Right ventricle myocardium inferior (tissue), 1 donor: ENCODE data around the gene ATAD5. TPM values are rescaled to one million over a fixed set of nuclear protein-coding genes. Genes with fewer than 3 reads are reported as not detected.
A peak's percentile ranks its signal among the peaks of the same experiment; 100 is the strongest.
"Not testable (repeated sequence)": the region's sequence is repeated elsewhere in the genome, so short reads cannot be mapped to it uniquely, and the experiment has no call there.

Source experiments
- ATAC-seq: fragments of 200-7000 bp; cut with Tn5 transposase; one replicate; pipeline ENCODE4 v1.9.1; 2020; ENCODE audit warnings: mild to moderate bottlenecking, moderate library complexity
- DNase-seq: peaks from one replicate; pipeline ENCODE4 v3.0.0; 2021; ENCODE audit errors: missing footprints
- intact Hi-C: fragments of 100-400 bp; cut with DNase I; formaldehyde crosslinking; loops from one replicate; pipeline ENCODE4 v1.11.0; 2022
- total RNA-seq: library from RNA; stranded (reverse); fragmentation: NEBNext Ultra II Directional; extraction: Animal tissue kit (Norgen Biotek cat#: 25700); gene quantifications from one replicate; pipeline ENCODE4 v1.2.1, GENCODE V29; 2021
- donor health status: DM: no; HTN: yes; CAD: no; lungs with severe emphysema.

The ATAD5 gene
- total RNA-seq, 1 donor from 2014 or later, result 0.65 TPM

DNA sequence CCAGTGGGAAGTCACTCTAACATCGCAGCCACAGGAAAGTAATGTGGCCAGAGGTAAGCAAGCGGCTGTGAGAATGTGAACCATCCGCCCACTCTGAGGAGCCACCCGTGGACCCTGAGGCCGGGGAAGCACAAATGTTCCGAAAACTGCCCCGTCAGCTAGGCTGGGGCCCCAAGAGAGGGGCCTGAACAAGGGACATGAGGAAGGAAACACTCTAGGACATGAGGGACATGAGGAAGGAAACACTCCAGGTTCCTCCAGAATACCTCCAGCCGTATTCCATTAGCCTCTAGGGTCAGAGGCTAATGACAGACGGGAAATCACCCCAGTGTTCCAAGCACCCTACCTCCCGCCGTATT lies 74.0 kb downstream of the ATAD5 start:
- intact Hi-C loops, result loop anchor here (1.0 kb wide), 1 partner anchor 66 kb away; the partner anchor contains the start of gene RNF135
- peak; percentile 45 for ATAC-seq
- no peak for DNase-seq

DNA sequence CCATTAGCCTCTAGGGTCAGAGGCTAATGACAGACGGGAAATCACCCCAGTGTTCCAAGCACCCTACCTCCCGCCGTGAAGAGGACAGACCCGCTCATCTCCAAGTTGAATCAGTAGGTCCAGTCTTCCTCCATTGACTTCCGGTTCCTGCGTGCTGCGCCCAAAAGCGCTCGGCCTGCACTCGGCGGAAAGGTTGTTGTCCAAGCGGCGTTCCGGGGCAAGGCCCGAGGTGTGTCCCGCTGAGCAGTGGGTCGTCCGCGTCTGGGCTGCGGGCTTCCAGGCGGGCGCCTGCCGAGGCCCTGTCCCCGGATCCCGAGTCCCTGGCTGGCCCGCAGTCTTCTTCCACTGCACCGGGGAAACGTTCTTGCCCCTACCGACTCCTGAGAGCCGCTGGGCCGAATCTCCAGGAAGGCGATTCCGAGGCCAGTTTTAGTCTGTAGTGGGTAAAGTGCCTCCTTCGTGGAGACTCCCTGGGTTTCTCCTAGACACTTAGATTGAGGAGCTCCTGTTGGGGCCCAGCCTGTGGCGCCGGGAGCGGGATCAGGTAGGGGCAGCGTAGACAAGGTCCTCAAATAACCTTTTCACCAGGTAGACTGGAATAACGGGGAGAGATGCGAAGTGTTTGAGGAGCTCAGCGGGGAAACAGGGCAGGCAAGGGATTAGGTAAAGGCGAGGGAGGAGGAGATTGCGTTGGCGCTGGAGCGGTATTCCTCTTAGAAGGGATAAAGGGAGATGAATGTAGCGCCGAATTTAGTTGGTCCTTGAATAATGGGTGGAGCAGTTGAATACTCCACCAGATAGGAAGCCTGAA lies 74.5 kb downstream of the ATAD5 start, which contains the start of gene TEFM:
Gene TEFM (minus strand): TSS at position 138 of the 811 bp plus-strand sequence. CDS start 40 bp downstream, at position 98.
- ATAC-seq, result peak; percentile 99
- intact Hi-C loops, result loop anchor here (1.0 kb wide), 1 partner anchor 65 kb away; the partner anchor contains the start of gene RNF135
- DNase-seq, result peak; percentile 94

DNA sequence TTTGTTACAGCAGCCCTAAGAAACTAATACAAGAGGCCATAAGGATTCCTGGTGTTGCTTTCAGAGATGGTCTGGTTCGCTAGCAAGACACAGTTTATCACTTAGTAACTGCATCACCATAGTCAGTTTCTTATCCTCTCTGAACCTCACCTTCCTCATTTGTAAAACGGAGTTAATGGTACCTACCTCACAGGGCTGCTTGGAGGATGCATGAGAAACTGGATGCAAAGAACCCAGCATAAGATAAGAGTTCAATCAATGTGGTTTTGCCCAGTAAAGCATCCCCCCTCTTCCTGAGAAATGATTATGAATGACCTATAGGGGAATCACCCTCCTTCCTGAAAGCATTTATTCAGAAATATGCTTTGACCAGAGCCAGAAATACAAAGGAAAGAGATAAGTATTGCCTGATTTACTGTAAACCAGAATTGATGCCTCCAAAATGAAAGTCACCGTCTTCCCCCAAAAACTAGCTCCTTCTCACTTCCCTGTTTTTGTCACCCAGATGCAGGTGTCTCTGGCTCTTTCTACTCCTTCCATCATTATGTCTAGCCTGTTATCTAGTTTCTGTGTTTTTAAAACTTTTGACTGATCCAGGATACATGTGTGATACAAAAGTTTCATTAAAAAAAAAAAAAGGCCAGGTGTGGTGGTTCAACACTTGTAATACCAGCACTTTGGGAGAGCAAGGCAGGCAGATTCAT lies 77.1 kb downstream of the ATAD5 start:
- intact Hi-C loops, result no loop called here
- ATAC-seq, result no peak

DNA sequence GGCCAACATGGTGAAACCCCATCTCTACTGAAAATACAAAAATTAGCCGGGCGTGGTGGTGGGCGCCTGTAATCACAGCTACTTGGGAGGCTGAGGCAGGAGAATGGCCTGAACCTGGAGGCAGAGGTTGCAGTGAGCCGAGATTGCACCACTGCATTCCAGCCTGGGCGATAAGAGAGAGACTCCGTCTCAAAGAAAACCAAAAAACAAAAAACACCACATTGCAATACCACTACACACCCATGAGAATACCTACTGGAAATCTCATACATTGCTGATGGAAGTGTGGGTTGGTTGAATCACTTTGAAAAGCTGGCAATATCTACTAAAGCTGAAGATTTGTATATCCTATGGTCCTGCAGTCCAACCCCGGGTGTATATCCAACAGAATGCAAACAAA lies 78.4 kb downstream of the ATAD5 start:
- intact Hi-C loops, DNase-seq: not testable (repeated sequence)

More for the DNA sequence above, 77.1 kb downstream of the ATAD5 start:
- no peak for DNase-seq

DNA sequence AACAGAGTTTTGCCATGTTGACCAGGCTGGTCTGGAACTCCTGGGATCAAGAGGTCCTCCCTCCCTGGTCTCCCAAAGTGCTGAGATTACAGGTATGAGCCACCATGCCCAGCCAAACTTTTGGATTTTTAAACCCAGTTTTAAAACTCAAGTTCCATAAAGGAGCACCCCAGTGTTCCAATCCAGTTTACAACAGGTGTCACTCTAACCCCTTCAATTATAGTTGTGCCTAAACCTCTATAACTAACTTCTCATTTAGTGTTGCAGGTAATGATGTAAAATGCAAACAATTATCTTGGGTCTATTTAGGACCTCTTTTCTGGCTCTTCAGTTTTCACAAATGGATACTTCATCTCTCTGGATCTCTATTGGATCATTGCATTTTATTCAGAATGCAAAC lies 82.2 kb downstream of the ATAD5 start:
- ATAC-seq, result no peak
- intact Hi-C loops, result no loop called here
- no peak for DNase-seq

More for the DNA sequence above, 78.4 kb downstream of the ATAD5 start:
- ATAC-seq, result not testable (repeated sequence)

DNA sequence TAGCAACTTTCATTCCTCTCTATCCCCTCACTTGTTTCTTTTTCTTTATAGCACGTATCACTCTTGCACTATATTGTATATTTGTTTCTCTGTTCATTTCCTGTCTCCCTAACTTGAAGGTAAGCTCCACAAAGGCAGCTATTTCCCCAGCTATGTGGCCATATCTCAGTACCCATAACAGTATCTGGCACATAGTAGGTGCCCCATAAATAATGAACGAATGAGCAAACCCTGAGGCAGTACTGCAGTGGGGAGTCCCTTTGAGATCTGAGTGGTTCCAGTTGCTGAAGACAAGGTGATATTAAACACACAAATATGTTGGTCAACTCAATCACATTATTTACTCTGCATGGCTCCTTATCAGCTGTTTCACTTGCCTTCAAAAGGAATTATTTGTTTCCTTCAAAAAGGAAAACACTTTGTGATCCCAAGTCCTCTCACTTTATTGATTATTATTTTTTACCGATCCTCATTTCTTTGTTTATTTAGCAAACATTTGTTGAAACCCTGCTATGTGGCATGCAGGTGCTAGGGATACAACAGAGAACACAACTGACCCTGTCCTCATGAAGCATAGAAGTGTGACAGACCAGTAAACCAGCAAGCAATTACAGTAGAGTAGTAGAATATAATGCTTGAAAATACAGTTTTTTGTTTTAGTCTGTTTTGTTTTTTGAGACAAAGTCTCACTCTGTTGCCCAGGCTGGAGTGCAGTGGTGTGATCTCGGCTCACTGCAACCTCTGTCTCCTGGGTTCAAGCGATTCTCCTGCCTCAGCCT lies 84.3 kb downstream of the ATAD5 start:
- ATAC-seq (no peak), DNase-seq (no peak)
- intact Hi-C loops, result no loop called here

DNA sequence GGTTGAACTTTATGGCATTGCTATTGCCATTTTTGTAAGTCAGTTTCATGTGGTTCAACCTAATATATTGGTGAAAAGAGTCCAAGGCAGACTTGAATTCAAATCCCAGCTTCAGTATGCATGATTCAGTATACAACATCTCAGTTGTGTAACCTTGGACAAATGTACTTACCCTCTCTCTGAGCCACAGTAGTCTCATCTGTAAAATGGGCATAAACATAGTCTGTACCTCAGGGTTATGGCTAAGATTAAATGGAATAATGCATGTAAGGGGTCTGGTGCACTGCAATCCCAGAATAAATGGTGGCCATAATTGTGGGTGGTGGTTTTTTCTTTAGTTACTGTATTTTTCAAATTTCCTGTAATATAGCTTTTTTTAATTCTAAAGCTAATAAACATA lies 85.3 kb downstream of the ATAD5 start:
- intact Hi-C loops, result no loop called here
- ATAC-seq, result no peak
- DNase-seq, result no peak

DNA sequence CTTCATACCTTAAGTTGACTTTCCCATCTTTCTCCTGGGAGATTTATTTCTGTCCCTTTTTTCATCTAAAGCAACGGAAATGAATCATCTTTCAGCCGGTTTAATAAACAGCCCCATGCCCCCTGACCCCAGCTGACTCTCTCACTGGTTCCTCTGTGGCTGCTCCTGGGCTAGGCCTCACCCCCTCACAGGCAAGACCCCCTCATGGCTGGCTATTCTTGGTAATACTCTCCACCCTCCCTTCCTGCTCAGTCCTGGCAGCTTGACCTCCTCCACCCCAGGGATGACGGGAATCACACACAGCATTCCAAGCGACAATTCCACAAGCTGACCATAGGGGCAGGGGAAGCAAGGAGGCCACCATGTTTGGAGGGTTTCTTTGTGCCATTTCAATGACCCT lies 88.5 kb downstream of the ATAD5 start:
- intact Hi-C loops, result no loop called here
- DNase-seq, result no peak

DNA sequence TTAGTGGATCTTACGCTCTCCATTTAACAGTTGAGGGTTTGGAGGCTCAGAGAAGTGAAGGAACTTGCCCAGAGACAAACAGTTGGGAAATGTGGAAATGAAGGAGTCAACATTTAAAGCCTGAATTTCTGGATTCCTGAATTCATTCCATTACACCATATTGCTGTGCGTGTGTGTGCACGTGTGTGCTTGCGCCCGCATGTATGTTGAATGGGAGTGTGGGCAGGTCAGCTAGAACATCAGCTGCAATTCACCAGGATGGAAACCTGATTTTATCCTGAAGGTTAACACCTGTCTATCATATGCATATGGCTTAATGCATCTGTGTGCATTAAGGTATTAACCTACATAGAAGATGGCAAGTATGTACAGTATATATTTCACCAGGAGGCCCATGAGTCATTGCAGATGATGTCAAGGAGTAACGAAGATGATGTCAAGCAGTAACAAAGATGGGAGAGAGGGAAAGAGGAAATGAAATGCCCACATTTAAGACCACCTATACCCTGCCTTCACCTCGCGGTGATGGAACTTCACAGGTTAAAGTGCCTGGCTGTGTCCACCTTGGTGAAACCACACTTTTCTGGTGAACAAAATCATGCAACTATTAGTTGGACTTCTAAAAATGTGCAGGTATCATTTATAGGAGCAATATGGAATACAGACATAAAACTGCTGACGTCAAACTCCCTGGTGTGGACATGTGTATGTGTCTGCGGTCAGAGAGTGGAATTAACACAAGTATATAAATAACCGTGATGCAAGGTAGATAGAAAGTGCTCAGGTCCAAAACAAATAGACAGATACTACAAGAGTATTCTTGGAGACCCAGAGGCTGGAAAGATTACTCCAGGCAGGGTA lies 89.1 kb downstream of the ATAD5 start:
- intact Hi-C loops, result no loop called here

More for the DNA sequence above, 88.5 kb downstream of the ATAD5 start:
- ATAC-seq, result no peak

DNA sequence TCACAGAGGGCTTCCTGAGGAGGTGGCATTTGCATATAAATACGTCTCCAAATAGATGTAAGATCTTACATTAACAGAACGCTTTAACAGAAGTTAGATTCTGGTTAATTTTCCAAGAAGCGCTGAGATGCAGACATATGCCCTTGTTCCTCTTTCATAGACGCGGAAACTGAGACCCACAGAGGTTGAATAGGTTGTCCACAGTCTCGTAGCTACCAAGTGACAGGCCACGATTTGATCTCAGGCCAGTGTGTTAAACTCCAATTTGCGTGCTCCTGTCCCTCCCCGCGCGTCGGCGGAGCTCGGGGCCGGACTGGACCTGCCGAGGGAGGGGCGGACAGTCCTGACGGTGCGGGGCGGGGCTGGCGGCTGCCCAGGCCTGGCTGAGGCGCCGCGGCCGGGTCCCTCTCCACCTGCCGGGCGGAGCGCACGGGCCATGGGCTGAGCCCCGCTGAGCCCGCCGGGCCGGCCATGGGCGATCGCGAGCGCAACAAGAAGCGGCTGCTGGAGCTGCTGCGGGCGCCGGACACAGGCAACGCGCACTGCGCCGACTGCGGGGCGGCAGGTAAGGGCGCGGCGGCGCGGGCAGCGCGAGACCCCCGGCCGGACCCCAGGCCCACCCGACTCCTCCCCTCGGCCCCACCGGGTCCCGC lies 89.9 kb downstream of the ATAD5 start, which contains the start of gene ADAP2:
Gene ADAP2 (plus strand): TSS at position 402 of the 653 bp plus-strand sequence. CDS start 70 bp downstream, at position 472.
- peak; percentile 89 for DNase-seq
- intact Hi-C loops, result no loop called here
- ATAC-seq, result peak; percentile 87

More for the DNA sequence above, 89.1 kb downstream of the ATAD5 start:
- DNase-seq (no peak), ATAC-seq (no peak)

DNA sequence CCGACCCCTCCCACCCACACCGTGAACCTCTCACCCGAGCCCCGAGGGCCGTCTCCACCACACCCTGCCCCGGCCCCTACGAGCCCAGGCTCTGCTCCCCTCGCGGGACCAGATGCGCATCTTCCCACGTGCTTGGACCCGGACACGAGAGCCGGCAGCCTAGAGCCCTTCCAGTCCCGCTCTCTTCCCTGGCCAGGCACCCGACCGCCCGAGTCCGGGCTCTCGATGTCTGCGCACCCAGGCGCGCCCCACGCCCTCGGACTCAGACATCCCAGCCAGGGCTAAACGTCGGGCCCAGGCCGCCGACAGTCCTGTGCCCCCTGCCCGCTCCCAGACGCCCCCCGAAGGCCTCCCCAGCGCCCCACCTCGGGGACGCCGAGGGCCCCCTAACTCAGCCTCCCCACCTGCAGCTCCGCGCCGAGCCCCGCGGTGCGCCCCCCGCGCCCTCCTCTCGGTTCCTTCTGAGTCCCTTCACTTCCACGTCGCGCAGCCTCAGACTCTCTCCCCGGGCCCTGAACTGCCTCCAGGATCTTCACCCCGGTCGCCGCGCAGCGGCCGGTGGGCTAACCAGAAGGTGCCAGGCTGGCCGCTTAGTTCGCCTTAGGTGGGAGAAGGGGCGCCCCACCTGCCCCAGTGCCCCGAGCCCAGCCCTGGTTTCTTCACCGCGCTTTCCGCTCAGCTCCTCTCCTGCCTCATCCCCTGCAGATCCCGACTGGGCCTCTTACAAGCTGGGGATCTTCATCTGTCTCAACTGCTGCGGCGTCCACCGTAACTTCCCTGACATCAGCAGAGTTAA lies 90.7 kb downstream of the ATAD5 start:
- DNase-seq (no peak), ATAC-seq (peak; percentile 35)
- intact Hi-C loops, result no loop called here

DNA sequence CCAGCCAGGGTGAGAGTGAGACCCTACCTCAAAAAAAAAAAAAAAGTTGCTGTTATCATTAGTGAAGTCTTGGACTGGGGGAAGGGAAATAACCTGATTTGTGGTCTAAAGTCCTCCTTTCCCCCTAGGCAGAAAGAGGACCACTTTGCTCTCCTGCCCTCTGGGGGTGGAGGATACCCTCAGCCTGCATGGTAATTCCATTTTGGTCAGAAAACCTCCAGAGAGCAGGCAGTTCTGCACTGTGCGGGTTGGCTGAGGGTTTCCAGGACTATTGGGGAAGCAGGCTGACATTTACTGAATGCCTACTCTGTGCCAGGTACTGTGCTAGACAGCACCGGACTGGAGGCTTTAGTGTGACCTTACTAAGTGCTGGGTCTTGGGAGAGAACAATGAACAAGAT lies 92.6 kb downstream of the ATAD5 start:
- no peak for DNase-seq
- ATAC-seq, result no peak
- intact Hi-C loops, result no loop called here

DNA sequence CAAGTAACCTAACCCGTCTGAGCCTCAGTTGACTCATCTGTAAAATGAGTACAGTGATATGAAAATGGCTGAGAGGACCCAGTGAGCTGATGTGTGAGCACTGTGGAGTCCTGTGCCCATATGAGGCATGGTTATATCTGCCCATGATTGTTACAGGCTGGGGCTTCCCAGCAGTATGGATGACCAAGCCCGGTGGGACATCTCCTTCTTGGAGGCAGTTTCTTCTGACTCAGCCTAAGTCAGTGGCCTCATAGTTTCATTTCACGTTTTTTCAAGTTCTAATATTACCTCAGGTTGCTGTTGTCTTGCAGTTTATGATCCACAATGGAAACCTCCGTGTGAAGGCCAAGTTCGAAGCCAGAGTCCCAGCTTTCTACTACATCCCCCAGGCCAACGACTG lies 94.8 kb downstream of the ATAD5 start:
- intact Hi-C loops, result no loop called here
- no peak for ATAC-seq

DNA sequence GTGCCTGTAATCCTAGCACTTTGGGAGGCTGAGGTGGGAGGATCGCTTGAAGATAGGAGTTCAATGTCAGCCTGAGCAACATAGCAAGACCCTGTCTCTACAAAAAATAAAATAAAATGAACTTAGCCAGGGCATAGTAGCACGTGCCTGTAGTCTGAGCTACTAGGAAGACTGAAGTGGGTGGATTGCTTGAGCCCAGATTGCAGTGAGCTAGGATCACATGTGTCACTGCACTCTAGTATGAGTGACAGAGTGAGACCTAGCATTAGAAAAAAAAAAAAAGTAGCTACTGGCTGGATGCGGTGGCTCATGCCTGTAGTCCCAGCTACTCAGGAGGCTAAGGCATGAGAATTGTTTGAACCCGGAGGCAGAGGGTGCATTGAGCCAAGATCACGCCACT lies 96.0 kb downstream of the ATAD5 start:
- no peak for DNase-seq
- intact Hi-C loops, result no loop called here
- ATAC-seq, result no peak

More for the DNA sequence above, 94.8 kb downstream of the ATAD5 start:
- no peak for DNase-seq

DNA sequence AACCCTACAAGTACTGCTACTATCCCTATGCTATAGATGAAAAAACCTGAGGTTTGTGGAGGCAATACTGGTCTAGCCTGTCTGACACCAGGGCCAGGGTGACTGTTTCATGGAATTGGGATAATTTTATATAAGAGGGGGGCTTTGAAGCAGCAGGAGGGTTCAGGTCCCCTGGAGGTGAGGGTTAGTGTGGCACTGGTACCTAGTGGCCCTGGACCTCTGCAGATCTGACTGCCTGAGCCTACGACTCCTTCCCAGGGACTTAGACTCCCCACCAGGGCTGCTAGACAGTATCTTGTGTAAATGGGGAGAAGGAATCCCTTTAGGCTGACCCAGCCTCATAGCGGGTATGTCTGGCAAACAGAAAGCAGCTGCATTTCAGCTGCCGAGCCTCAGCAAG lies 96.8 kb downstream of the ATAD5 start:
- DNase-seq (no peak), ATAC-seq (no peak)
- intact Hi-C loops, result no loop called here

DNA sequence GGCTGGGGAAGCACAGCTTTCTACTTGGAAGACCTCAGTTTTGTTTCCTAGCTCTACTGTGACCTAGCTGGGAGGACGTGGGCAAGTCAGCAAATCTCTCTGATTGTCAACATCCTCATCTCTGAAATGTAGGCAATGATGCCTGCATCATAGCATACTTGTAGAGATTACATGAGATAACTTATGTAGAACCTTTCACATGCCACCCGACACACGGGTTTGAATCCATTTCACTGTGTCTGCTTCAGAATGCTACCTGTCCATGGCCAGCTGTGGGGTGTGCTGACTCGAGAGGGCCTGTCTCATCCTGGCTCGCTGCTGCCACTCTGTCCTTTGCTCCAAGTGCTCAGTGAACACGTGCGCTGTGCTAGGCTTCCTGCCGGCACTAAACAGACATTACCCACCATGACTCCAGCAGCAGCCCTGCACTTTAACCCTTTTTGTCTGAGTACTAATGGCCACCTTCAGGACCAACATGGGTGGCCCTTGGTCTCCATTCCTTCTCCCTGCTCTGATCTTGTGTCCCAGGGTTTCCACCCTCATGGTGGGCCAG lies 97.4 kb downstream of the ATAD5 start:
- intact Hi-C loops, result no loop called here
- ATAC-seq (no peak), DNase-seq (no peak)

DNA sequence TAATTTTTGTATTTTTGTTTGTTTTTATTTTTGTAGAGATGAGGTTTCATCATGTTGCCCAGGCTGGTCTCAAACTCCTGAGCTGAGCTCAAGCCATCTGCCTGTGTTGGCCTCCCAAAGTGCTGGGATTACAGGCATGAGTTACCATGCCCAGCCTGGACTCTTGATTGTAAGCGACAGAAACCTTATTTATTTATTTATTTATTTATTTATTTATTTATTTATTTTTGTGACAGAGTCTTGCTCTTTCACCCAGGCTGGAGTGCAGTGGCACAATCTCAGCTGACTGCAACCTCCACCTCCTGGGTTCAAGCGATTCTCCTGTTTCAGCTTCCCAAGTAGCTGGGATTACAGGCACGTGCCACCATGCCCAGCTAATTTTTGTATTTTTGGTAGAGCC lies 98.1 kb downstream of the ATAD5 start:
- intact Hi-C loops, ATAC-seq, DNase-seq: not testable (repeated sequence)
